GM19193 (cell line): ENCODE measurements around the gene RNF144A.

Experiments
- POLR2A ChIP-seq: IDR thresholded peaks from 4 replicates; pipeline ENCODE4 v1.6.1; 2011; ENCODE audit not compliant: insufficient read depth, insufficient read length; ENCODE audit errors: extremely low read depth

RNF144A gene

GRCh38 chr2:6947929-6948676, 30.9 kb downstream of the RNF144A start:
- no peak for TF ChIP-seq POLR2A

DNA sequence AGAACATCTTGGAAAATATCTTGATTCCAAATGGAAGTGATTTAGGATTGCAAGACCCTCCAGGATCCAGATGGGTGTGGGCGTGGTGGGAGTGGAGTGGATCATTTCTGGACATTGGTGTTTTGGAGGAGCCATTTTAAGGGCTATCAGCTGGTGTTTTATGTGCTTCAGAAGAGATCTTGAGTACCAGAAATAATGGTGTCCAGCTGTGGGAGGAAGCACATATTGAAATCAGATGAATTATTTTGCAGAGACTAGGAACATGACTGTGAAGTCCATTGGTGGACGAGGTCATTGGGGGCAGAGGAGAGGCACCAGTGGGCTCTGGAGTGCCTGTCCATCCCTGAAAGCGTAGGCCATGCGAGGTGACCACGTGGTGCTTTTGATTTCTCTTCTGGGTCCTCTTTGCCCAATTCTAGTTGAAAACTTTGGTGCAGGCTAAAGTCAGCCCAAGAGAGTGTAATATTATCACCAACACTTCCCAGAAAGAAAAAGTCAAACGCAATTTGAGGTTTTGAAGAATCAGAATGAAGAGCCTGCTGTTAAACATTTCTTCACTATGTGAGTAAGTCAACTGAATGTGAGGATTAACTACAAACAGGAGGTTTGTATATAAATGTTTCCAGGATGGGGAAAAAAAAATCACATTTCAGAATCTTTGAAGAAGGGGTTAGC, 31.6 kb downstream of the RNF144A start:
- TF ChIP-seq POLR2A: no peak

GRCh38 chr2:6951046-6951445, 33.8 kb downstream of the RNF144A start:
- no peak for TF ChIP-seq POLR2A

GRCh38 chr2:6952101-6952500, 34.9 kb downstream of the RNF144A start:
- TF ChIP-seq POLR2A: no peak

- TF ChIP-seq POLR2A: no peak
These were observed 37.4 kb downstream of the RNF144A start for GRCh38 chr2:6954586-6954985.

- TF ChIP-seq POLR2A: no peak
These were observed 38.4 kb downstream of the RNF144A start for GRCh38 chr2:6955511-6956136.

DNA sequence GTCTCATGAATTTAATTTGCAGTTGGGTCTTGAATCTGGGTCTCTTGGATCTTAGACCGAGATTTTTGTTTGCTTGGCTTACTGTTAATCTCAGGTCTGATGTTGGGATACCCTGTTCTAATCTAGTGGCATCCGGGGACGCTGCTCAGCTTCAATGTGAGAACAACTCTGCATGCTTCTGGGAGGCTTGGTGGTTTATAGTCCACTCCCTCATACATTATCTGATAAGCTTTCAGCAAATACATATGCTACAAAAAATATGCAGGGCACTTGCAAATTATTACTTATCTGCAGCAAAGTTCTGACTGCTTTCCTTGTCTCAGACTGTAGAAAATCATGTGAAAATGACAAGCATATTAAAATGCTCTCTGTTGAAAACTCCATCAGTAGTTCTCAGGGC, 39.4 kb downstream of the RNF144A start:
- TF ChIP-seq POLR2A: no peak

DNA sequence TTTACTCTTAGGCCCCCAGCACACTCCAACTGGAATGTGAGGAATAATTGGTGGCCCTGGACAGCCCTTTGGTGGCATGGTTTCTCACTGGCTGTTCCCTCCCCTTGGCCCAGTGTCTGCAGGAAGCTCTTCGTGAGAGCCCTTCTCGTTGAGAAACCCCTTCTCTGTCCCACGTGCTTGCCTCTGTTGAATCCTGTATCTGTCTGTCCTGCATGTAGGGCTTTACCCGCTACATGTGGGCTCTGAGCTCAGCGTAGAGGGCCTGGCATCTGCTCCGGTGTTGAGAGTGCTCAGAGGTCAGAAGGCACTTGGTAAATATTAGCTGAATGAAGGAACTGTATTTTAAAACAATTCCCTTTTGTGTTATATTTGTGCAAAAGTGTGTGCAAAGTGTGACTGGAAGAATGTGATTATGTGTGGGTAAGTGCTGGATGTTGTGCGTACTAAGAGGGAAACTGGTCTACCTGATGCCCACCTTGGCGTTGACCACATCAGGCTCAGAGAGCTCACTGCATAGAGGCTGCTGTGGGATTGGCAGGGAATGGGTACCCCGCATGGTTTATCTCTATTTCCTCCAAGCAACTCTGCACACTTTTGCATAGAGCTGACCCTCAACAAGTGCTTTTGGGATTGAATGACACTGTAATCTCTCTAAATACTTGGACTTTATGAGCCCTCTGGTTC, 40.0 kb downstream of the RNF144A start:
- no peak for TF ChIP-seq POLR2A

DNA sequence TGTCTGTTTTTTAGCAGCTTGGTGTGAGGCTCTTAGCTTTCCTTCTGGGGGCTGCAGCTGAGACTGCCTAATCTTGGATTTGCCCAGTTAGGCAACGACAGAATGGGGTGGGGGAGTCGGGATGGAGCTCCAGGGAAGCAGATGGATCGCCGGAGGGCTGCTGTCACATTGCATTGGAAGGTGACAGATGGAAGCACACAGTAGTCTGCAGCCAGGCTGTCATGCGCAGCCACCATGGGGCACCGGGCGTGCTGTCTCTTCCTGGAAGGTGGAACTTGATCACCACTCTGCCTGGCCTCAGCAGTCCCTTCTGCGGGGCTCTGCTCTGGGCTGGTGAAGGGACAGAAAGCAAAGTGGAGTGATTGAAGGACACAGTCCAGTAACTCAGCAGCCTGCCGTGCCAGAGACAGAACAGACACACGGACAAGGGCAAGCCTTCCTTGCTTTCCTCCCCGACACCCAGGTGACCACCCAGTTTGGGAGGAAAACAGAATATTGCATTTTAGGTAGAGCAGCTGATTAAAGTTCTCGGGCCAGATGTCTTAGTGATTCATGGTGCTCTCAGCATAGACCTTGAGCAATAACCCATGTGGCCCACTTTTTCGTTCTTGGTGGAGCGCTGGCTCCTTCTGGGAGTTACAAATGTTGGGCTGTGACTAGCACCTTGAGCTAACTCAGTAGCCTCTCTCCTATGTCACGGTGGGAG, 40.9 kb downstream of the RNF144A start:
- TF ChIP-seq POLR2A: no peak

DNA sequence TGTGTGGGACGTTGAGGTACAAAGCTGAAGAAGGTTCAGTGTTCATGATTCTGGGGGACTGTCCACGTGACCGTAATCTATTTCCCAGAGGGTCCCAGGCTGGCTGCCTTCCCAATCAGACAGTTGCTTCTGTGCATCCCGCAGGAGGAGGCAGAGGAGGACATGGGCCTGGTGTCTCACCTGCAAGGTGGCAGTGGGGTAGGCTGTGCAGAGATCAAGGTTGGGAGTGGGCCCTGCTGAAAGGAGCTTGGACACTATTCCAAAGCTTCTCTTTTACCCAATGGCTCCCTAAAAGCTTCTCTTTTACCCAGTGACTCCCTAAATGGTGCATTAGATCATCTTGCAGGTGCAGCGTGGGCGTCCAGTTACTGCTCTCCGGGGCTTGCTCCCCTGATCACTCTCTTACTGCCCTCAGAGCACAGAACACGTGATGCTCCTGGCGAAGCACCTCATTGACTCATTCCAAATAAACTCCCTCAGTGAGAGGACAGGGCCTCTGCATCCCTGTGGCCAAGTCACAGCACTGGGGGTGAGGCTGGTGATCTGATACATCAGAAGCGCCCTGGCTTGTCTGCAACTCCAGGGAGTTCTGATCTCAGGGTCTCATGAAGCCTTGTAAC, 41.5 kb downstream of the RNF144A start:
- TF ChIP-seq POLR2A: no peak

DNA sequence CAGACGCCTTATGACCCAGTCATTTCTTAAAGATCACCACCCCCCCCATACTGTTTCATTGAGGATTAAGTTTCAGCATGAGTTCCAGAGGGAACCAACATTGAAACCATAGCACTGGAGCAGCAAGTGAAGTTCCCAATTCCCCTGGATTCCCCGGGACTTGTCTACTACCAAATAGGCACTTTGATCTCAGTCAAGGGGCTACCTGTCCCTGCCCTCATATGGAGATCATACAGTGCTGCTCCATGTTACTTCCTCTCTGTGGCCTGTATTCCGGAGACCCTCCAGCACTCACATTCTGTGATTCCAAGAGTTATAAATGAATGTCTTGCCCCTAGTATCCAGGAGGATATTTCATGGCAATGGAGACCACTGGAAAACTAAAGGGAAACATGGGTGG, 42.5 kb downstream of the RNF144A start:
- no peak for TF ChIP-seq POLR2A

- TF ChIP-seq POLR2A: no peak
These were observed 43.4 kb downstream of the RNF144A start for GRCh38 chr2:6960659-6961058.

GRCh38 chr2:6963727-6964126, 46.5 kb downstream of the RNF144A start:
- no peak for TF ChIP-seq POLR2A

DNA sequence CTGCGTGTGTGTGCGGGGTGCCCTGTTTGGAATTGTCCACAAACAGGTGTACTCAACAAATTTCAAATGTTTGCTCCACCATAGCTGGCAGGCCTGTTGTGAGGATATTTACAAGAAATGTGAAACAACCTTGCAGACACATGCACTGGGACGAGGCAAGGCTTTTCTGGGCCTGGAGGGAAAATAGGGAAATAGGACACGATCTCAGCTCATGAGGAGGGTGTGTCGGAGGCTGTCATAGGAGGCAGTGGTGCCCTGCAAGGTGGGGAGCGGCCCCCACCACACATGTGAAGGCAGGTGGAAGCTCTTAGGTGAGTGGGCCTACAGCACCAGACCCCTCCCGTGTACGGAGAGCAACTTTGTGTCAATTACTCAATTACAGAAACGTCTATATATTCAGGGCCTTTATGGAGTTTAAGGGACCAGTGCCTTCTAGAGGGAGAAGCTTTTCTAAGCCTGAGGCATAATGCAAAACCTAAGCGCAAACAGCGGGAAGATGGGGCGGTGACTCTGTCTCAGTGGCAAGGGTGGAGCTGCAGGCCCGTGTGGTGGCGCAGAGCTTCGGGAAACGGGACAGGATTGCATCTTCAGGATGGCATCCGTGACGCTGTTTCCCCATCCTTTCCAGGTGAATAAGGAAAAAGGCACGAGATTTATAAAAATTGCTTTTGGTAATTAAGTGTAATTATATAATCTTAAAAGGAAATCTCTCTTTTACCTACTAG, 48.0 kb downstream of the RNF144A start:
- no peak for TF ChIP-seq POLR2A

DNA sequence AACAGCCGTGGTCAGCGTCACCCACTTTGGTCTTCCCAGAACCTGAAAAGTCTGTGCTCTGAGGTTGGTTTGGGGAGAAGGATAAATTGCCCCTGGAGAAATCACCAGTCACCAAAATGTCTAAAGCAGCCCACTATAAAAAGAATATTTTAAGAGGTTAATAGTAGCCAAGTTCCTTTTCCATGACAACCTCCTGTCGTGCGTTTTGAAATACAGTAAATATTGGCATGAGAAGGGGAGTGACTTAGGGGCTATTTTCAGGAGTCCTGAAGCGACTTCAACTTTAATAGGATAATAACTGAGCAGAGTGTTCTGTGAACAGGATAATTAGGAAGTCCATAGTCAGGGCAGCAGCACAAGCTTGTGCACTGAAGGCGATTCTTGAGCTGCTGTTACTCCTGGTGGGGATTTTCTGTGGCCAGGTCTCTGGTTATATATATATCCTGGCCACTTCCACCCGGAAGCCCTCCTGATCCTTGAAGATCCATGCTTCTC, 49.3 kb downstream of the RNF144A start:
- TF ChIP-seq POLR2A: no peak
